K562 (cell line): ENCODE results near the gene SP2. TPM values are rescaled to one million over a fixed set of nuclear protein-coding genes. Genes with fewer than 3 reads are reported as not detected.

ENCODE experiments used
- CTBP1 ChIP-seq: fragments of 450-650 bp; IDR thresholded peaks from 2 replicates; pipeline ENCODE4 v1.6.1; 2016; ENCODE audit warnings: borderline replicate concordance
- GABPB1 ChIP-seq: sonication (generic); formaldehyde crosslinking; IDR thresholded peaks from 2 replicates; pipeline ENCODE4 v1.8.0; 2022; ENCODE audit warnings: mild to moderate bottlenecking, missing genetic modification reagents
- HNRNPLL ChIP-seq: fragments of 200-400 bp; formaldehyde crosslinking; IDR thresholded peaks from 2 replicates; pipeline ENCODE4 v1.6.1; 2017; ENCODE audit warnings: low read length, low read depth, mild to moderate bottlenecking; ENCODE audit not compliant: poor library complexity, severe bottlenecking
- KDM4B ChIP-seq, 2 experiments: fragments of 450-650 bp in 1 of 2; sonication (generic) in 1 of 2; IDR thresholded peaks; 2 replicates each; pipeline ENCODE4 v1.6.1; 2016 to 2017; ENCODE audit warnings: borderline replicate concordance in 2 of 2, antibody characterized with exemption in 1 of 2, low read depth in 1 of 2, mild to moderate bottlenecking in 1 of 2
- LCOR ChIP-seq: sonication (generic); formaldehyde crosslinking; IDR thresholded peaks from 2 replicates; pipeline ENCODE4 v1.8.0; 2022; ENCODE audit warnings: mild to moderate bottlenecking, missing genetic modification reagents
- MNT ChIP-seq, 2 experiments: fragments of 450-650 bp; conservative IDR thresholded peaks; 2 replicates each; pipeline ENCODE4 v1.6.1; 2017; ENCODE audit warnings: mild to moderate bottlenecking in 2 of 2, moderate library complexity in 2 of 2
- NFYB ChIP-seq: IDR thresholded peaks from 2 replicates; pipeline ENCODE4 v1.6.1; 2011; ENCODE audit warnings: mild to moderate bottlenecking, moderate library complexity; ENCODE audit not compliant: insufficient read length; ENCODE audit errors: extremely low read depth
- PHF8 ChIP-seq: fragments of 200-600 bp; sonication (generic); IDR thresholded peaks from 2 replicates; pipeline ENCODE4 v1.6.1; 2012; ENCODE audit warnings: mixed run types, mild to moderate bottlenecking, inconsistent platforms, low read length, moderate library complexity, borderline replicate concordance
- POLR2B ChIP-seq: fragments of 450-650 bp; IDR thresholded peaks from 2 replicates; pipeline ENCODE4 v1.6.1; 2018; ENCODE audit warnings: low read depth; ENCODE audit not compliant: partially characterized antibody
- RFX1 ChIP-seq: fragments of 450-650 bp; IDR thresholded peaks from 2 replicates; pipeline ENCODE4 v1.6.1; 2016; ENCODE audit warnings: mild to moderate bottlenecking, moderate library complexity
- SLC30A9 ChIP-seq: fragments of 250-450 bp; sonication (Bioruptor Pico); IDR thresholded peaks from 2 replicates; pipeline ENCODE4 v1.8.0; 2022; ENCODE audit warnings: mild to moderate bottlenecking, moderate library complexity
- SNIP1 ChIP-seq: fragments of 450-650 bp; IDR thresholded peaks from 2 replicates; pipeline ENCODE4 v1.7.1; 2017; ENCODE audit warnings: low read depth, mild to moderate bottlenecking
- TCF3 ChIP-seq: sonication (generic); formaldehyde crosslinking; IDR thresholded peaks from 2 replicates; pipeline ENCODE4 v1.4.0; 2020; ENCODE audit warnings: mild to moderate bottlenecking, missing genetic modification reagents
- ZBTB33 ChIP-seq: sonication (generic); formaldehyde crosslinking; IDR thresholded peaks from 2 replicates; pipeline ENCODE4 v1.8.1; 2023; ENCODE audit warnings: mild to moderate bottlenecking, missing genetic modification reagents
- ZKSCAN1 ChIP-seq: fragments of 150-350 bp; IDR thresholded peaks from 2 replicates; pipeline ENCODE4 v1.6.1; 2016; ENCODE audit warnings: low read depth, low read length
- ZNF311 ChIP-seq: fragments of 250-450 bp; sonication (Bioruptor Pico); IDR thresholded peaks from 2 replicates; pipeline ENCODE4 v1.4.0; 2020; ENCODE audit warnings: mild to moderate bottlenecking, moderate library complexity
- ZNF512 ChIP-seq: IDR thresholded peaks from 2 replicates; pipeline ENCODE4 v1.6.1; 2016; ENCODE audit warnings: missing genetic modification characterization, missing compliant biosample characterization
- ZNF592 ChIP-seq: fragments of 450-650 bp; IDR thresholded peaks from 2 replicates; pipeline ENCODE4 v1.6.1; 2017; ENCODE audit warnings: antibody characterized with exemption, mild to moderate bottlenecking
- polyA plus RNA-seq, 8 experiments: library from polyadenylated mRNA; depleted of rRNA in 4 of 8; stranded (reverse) in 5 of 8; unstranded in 3 of 8; fragments of >200 nt; fragmentation: Nextera tagmentation in 2 of 8; fragmentation: Illumina TruSeq in 1 of 8; extraction: Ambion mirVana in 2 of 8; extraction: Trizol in 1 of 8; gene quantifications; 2 replicates each; pipeline versions ENCODE4 v1.2.1 to v1.2.3, GENCODE V29; 2011 to 2014; ENCODE audit warnings: inconsistent platforms in 1 of 8, missing spikeins in 1 of 8
- total RNA-seq, 7 experiments: library from RNA; depleted of rRNA in 6 of 7; stranded (reverse); fragments of >200 nt in 6 of 7; fragmentation: Illumina TruSeq in 2 of 7; extraction: Trizol in 2 of 7; gene quantifications; 2 replicates each; pipeline versions ENCODE4 v1.2.1 to v1.2.3, GENCODE V29; 2011 to 2021; ENCODE audit warnings: low replicate concordance in 1 of 7

The SP2 gene
- total and polyA plus RNA-seq, 9 of the 15 experiments (the other 6 are each of a cell fraction or from before 2014, with no cell fraction given): 0.77 to 22.3 (median 2.3) TPM

- TF ChIP-seq ZNF592 (peak; percentile 97), ZNF512 (tag) (no peak), NFYB (peak; percentile 85), GABPB1 (CRISPR knock-in tag) (peak; percentile 86), ZBTB33 (CRISPR knock-in tag) (peak; percentile 82; the same call in 1 of the 2 replicates), MNT (conservative IDR thresholded peaks at IDR 0.05) (peak; percentile 96 to 98), HNRNPLL (peak; percentile 47), KDM4B (IDR thresholded peaks at IDR 0.05; ENCODE audit: borderline replicate concordance in 2 of 2, low read depth in 1 of 2) (0 out of 4 replicates have a peak, but pooled peaks of 1 of the 2 experiments have one; percentile 22), ZKSCAN1 (peak; percentile 44; the same call in 1 of the 2 replicates), LCOR (CRISPR knock-in tag) (peak; percentile 85), RFX1 (no peak), ZNF311 (CRISPR knock-in tag) (0 out of 2 replicates have a peak, but pooled peaks have one; percentile 46), SNIP1 (no peak), CTBP1 (peak; percentile 86), PHF8 (peak; percentile 89; the same call in 1 of the 2 replicates), TCF3 (peak; percentile 38; the same call in 1 of the 2 replicates), SLC30A9 (CRISPR knock-in tag) (no peak), POLR2B (peak; percentile 87)
Observed at GRCh38 chr17:47970725-47971499, 74.9 kb downstream of the SP2 start, which contains the start of gene CDK5RAP3 (continued).
